GM12878 (cell line): ENCODE measurements around the gene ADGRL4. TPM values are rescaled to one million over a fixed set of nuclear protein-coding genes. Genes with fewer than 3 reads are reported as not detected.
A peak's percentile ranks its signal among the peaks of the same experiment; 100 is the strongest.

Experiments
- ATAC-seq: fragments of 200-7000 bp; cut with Tn5 transposase; 3 replicates; pipeline ENCODE4 v1.9.1; 2020; ENCODE audit warnings: mild to moderate bottlenecking, moderate library complexity
- BruUV-seq: library from RNA; stranded (reverse); fragments of 400-500 nt; replicated peaks from 2 replicates; lab custom pipeline; 2021; lab: Mats Ljungman, UMichigan
- CTCF ChIA-PET: fragments of 300-600 bp; sonication (Branson Sonifier 250); formaldehyde crosslinking; extraction: SDS; loops from one replicate; lab custom pipeline; 2021; ENCODE audit warnings: inconsistent platforms; lab: Yijun Ruan, JAX
- POLR2A ChIA-PET: fragments of 350-600 bp; formaldehyde crosslinking; extraction: SDS; loops from one replicate; lab custom pipeline; 2021; ENCODE audit warnings: inconsistent platforms; lab: Charles Lee
- RAD21 ChIA-PET: fragments of 300-600 bp; sonication (Branson Sonifier 250); formaldehyde crosslinking; loops from one replicate; lab custom pipeline; 2023; ENCODE audit warnings: antibody characterized with exemption; ENCODE audit not compliant: unreplicated experiment; lab: Charles Lee
- SMC1A ChIA-PET: fragments of 300-600 bp; sonication (Branson Sonifier 250); formaldehyde crosslinking; loops from one replicate; lab custom pipeline; 2023; ENCODE audit not compliant: unreplicated experiment, uncharacterized antibody; lab: Charles Lee
- DNase-seq: peaks from one replicate; pipeline ENCODE4 v3.0.0-alpha.2; 2011; ENCODE audit warnings: low read depth, low spot score
- FAIRE-seq: peaks from 3 replicates; lab custom pipeline; 2011; peaks lifted over from hg19 to GRCh38; lab: Jason Lieb, UNC
- H2AFZ ChIP-seq: 2 replicates; pipeline ENCODE4 v1.6.0; 2011; ENCODE audit warnings: low read depth, low read length, control low read depth; ENCODE audit not compliant: control insufficient read depth
- H3K27ac ChIP-seq: 2 replicates; pipeline ENCODE4 v1.5.1; 2011; ENCODE audit warnings: control low read depth; ENCODE audit not compliant: control insufficient read depth, insufficient read depth
- H3K27me3 ChIP-seq, 2 experiments: replicated peaks in 1 of 2; 2 replicates each; pipeline versions ENCODE4 v1.6.0 to v1.6.1; 2011; ENCODE audit warnings: low read length in 1 of 2; ENCODE audit not compliant: control insufficient read depth in 2 of 2, insufficient read depth in 2 of 2
- H3K36me3 ChIP-seq, 2 experiments: 2 replicates each; pipeline ENCODE4 v1.5.1; 2011; ENCODE audit warnings: low read length in 1 of 2; ENCODE audit not compliant: control insufficient read depth in 2 of 2, insufficient read depth in 2 of 2
- H3K4me1 ChIP-seq: 2 replicates; pipeline ENCODE4 v1.6.1; 2011; ENCODE audit warnings: mild to moderate bottlenecking, low read length, moderate library complexity, mixed read lengths; ENCODE audit not compliant: control insufficient read depth, insufficient read depth
- H3K4me2 ChIP-seq: 2 replicates; pipeline ENCODE4 v1.6.0; 2011; ENCODE audit warnings: control low read depth; ENCODE audit not compliant: control insufficient read depth, insufficient read depth
- H3K4me3 ChIP-seq: fragments of 200-600 bp; sonication (generic); 2 replicates; pipeline ENCODE4 v1.5.1; 2016
- H3K79me2 ChIP-seq: 2 replicates; pipeline ENCODE4 v1.6.0; 2011; ENCODE audit warnings: low read length; ENCODE audit not compliant: control insufficient read depth, insufficient read depth
- H3K9ac ChIP-seq: 2 replicates; pipeline ENCODE4 v1.8.0; 2011; ENCODE audit warnings: low read length, control low read depth, mixed read lengths; ENCODE audit not compliant: control insufficient read depth, insufficient read depth
- H3K9me3 ChIP-seq: replicated peaks from 3 replicates; pipeline ENCODE4 v1.5.1; 2011; ENCODE audit warnings: mild to moderate bottlenecking, low read length; ENCODE audit not compliant: control insufficient read depth, insufficient read depth
- H4K20me1 ChIP-seq: 2 replicates; pipeline ENCODE4 v1.6.0; 2011; ENCODE audit not compliant: control insufficient read depth, insufficient read depth
- KDM1A ChIP-seq: fragments of 200-600 bp; sonication (generic); IDR thresholded peaks from 2 replicates; pipeline ENCODE4 v1.6.1; 2016; ENCODE audit warnings: borderline replicate concordance
- WGBS: methylation state at CpG from one replicate; pipeline ENCODE4 v1.1.6; 2016; ENCODE audit warnings: low lambda C conversion rate; ENCODE audit not compliant: insufficient replicate concordance, insufficient coverage; ENCODE audit errors: missing lambda C conversion rate; 5-methylcytosine and 5-hydroxymethylcytosine counted together
- in situ Hi-C: fragments of 300-500 bp; cut with MboI; formaldehyde crosslinking; loops from 9 replicates; pipeline ENCODE4 v1.14.3; 2018; ENCODE audit warnings: mixed read lengths
- intact Hi-C: fragments of 100-400 bp; cut with micrococcal nuclease; formaldehyde crosslinking; loops from one replicate; pipeline ENCODE4 v1.14.2; 2022; ENCODE audit not compliant: unreplicated experiment
- polyA plus RNA-seq, 11 experiments: library from polyadenylated mRNA; depleted of rRNA in 4 of 11; unstranded in 6 of 11; stranded (reverse) in 5 of 11; fragments of >200 nt; fragmentation: Nextera tagmentation in 4 of 11; fragmentation: Illumina TruSeq in 1 of 11; extraction: Ambion mirVana in 4 of 11; extraction: Trizol in 1 of 11; gene quantifications; 1 replicate in 1 of 11; 2 replicates in 10 of 11; pipeline versions ENCODE4 v1.2.1 to v1.2.3, GENCODE V29; 2011 to 2016; ENCODE audit warnings: inconsistent platforms in 2 of 11, missing spikeins in 2 of 11, low read depth in 1 of 11
- total RNA-seq, 4 experiments: library from RNA; depleted of rRNA in 3 of 4; stranded (reverse); fragments of >200 nt in 3 of 4; fragmentation: Illumina TruSeq in 1 of 4; extraction: Trizol in 1 of 4; gene quantifications; 2 replicates each; pipeline versions ENCODE4 v1.2.1 to v1.2.3, GENCODE V29; 2013 to 2021
- TF ChIP-seq, protein P1 (sequence below): fragments of 450-650 bp; IDR thresholded peaks from 2 replicates; pipeline ENCODE4 v1.6.1; 2016; ENCODE audit warnings: mild to moderate bottlenecking
- TF ChIP-seq, protein P2 (sequence below): IDR thresholded peaks from 2 replicates; pipeline ENCODE4 v1.6.1; 2011; ENCODE audit warnings: mild to moderate bottlenecking, low read depth, low read length, moderate library complexity; ENCODE audit not compliant: insufficient replicate concordance

The ADGRL4 gene
- total and polyA plus RNA-seq, 10 of the 15 experiments (the other 5 are each of a cell fraction or from before 2014, with no cell fraction given): not detected

DNA sequence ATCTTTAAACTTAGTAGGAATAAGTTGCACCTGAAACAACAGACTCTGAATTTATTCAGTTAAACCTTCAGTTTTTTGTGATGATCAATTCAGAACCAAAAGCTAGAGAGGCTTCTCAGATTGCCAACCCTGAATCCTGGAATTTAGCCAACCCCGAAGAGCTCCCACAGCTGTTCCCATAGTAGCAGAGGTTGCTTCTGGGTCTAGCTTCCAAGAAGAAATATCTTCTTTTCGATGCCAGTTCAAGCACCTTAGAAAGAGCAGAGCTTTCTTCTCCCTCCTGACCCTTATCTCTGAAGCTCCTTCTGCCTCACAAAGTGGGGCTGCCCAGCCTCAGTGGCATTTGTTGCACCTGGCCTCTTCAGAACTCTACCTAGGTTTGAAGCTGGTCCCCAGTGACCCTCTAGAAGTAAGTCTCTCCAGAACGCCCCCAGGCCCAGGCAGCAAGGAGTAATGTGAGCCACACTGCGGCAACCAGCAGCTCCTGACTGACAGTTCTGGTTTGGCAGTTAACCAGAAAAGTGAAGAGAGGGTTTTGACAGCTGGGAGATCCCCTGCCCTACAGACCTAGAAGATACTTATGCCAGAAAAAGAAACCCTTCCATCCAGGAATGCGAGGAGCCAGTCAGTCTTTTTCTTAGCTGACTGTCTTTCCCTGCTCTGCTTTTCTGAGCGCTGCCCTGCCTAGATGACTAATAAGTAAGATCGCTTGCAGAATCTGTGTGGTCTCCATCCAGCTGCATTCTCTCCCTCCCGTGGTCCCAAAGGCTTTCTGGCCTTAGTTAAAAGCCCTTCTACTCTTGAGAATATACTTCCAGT is 165.9 kb downstream of the ADGRL4 start:
- Histone ChIP-seq H3K4me2 (no peak overlapping the region), H4K20me1 (no peaks in the 10 kb centered on the region), H2AFZ (no peak overlapping the region), H3K36me3 (no peaks in the 10 kb centered on the region), H3K27me3 (no peaks in the 10 kb centered on the region), H3K4me1 (no peaks in the 10 kb centered on the region), H3K27ac (no peak overlapping the region), H3K9ac (no peak overlapping the region), H3K9me3 (no peaks in the 10 kb centered on the region), H3K79me2 (no peaks in the 10 kb centered on the region), H3K4me3 (no peak overlapping the region)
- ATAC-seq (peak; percentile 64), FAIRE-seq (no peak), DNase-seq (no peak)
- 18% methylated on average over 8 of the region's 8 CpGs for WGBS
- no TSS peak for BruUV-seq
- SMC1A ChIA-PET: interaction anchor here (0.6 to 2.9 kb wide), 12 partner anchors 11 to 513 kb away, joined by 3 to 30 read pairs (median 4); no protein-coding TSS in a partner anchor
- RAD21 ChIA-PET: interaction anchor here (0.8 to 4.7 kb wide), 9 partner anchors 14 to 517 kb away, joined by 3 to 42 read pairs (median 5); no protein-coding TSS in a partner anchor
- POLR2A ChIA-PET: interaction anchor here (0.9 kb wide), 1 partner anchor 14 kb away, joined by 4 read pairs; no protein-coding TSS in a partner anchor
- intact Hi-C loops: no loop called here
- CTCF ChIA-PET: interaction anchor here (0.6 to 3.2 kb wide), 18 partner anchors 12 to 1758 kb away, joined by 3 to 91 read pairs (median 4); no protein-coding TSS in a partner anchor
- in situ Hi-C loops: no loop called here
- TF ChIP-seq KDM1A: no peak
- TF ChIP-seq, protein P1, sequence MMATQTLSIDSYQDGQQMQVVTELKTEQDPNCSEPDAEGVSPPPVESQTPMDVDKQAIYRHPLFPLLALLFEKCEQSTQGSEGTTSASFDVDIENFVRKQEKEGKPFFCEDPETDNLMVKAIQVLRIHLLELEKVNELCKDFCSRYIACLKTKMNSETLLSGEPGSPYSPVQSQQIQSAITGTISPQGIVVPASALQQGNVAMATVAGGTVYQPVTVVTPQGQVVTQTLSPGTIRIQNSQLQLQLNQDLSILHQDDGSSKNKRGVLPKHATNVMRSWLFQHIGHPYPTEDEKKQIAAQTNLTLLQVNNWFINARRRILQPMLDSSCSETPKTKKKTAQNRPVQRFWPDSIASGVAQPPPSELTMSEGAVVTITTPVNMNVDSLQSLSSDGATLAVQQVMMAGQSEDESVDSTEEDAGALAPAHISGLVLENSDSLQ: peak; percentile 91
- TF ChIP-seq, protein P2, sequence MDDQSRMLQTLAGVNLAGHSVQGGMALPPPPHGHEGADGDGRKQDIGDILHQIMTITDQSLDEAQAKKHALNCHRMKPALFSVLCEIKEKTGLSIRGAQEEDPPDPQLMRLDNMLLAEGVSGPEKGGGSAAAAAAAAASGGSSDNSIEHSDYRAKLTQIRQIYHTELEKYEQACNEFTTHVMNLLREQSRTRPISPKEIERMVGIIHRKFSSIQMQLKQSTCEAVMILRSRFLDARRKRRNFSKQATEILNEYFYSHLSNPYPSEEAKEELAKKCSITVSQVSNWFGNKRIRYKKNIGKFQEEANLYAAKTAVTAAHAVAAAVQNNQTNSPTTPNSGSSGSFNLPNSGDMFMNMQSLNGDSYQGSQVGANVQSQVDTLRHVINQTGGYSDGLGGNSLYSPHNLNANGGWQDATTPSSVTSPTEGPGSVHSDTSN: peak; percentile 78
